ENCODE measurements around the gene ANKRD13D. TPM values are rescaled to one million over a fixed set of nuclear protein-coding genes. Genes with fewer than 3 reads are reported as not detected.
"Not testable (repeated sequence)": the region's sequence is repeated elsewhere in the genome, so short reads cannot be mapped to it uniquely, and the experiment has no call there.

Gene ANKRD13D
- total and polyA plus RNA-seq, 9 donors: 16.2 to 35.5 (median 30.6) TPM

DNA sequence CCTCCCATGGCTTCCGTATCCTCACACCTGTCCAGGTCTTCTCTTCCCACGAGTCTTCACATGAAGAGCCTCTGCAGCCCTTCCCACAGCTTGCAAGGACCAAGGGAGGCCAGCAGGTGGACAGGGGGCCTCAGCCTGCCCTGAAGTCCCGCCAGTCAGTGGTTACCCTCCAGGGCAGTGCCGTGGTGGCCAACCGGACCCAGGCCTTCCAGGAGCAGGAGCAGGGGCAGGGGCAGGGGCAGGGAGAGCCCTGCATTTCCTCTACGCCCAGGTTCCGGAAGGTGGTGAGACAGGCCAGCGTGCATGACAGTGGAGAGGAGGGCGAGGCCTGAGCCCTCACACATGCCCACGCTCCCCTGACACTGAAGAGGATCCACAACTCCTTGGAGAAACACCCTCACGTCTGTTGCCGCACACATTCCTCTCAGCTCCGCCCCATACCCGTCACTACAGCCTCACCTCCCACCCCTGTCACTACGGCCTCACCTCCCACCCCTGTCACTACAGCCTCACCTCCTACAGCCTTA lies 22.5 kb downstream of the ANKRD13D start:
- Histone ChIP-seq H3K27me3 (ENCODE audit: control insufficient read depth, insufficient read depth, low read length) (no peaks in the 10 kb centered on the region), H3K4me3 (ENCODE audit: low read length) (no peak overlapping the region), H3K9me3 (replicated peaks; ENCODE audit: control insufficient read depth, low read depth, low read length) (no peaks in the 10 kb centered on the region), H3K4me1 (ENCODE audit: control insufficient read depth, insufficient read depth, low read length) (peaks cover 6% of the 10 kb centered on the region), H3K36me3 (ENCODE audit: control insufficient read depth, insufficient read depth, low read length) (peaks cover 35% of the 10 kb centered on the region), H3K27ac (ENCODE audit: low read length) (no peak overlapping the region)
- no peak for DNase-seq
- WGBS (ENCODE audit: insufficient coverage): 78% methylated on average over 10 of the region's 15 CpGs

DNA sequence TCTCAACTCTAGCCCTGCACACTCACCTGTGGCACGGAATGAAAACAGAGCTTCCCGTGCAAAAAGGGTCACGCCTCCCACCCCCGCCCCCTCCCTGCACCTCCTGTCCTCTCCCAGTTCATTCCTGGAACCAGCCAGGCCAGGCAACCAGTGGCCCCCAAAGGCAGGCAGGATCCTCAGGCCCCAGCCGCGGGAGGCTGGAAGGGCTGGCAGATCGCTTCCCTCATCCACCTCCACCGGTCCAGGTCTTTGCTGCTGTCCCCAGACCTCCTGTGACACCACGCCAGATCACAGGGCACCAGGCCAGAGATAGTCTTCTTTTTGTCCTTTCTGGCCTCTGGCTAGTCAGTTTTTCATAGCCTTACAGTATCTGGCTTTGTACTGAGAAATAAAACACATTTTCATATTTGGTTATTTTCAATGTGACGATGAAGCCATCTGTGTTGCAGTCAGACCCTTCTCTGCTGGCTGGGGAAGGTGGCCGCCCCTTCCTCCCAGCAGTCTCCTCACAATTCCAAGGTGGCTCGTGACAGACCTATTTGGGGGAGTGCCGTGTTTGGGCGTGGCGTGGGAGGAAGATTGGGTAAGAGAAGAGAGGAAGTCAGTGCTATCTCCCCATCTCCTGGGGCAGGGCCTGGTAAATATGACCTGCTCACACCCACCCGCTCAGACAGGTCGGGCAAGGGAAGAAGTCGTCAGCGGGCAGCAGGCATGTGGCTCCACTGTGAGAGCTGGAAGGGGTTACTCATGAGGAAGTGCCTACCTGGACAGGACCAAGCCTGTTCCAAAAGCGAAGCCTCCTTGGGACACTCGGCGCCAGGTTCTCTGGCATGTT lies 23.3 kb downstream of the ANKRD13D start:
- H3K9me3 ChIP-seq (replicated peaks; ENCODE audit: control insufficient read depth, low read depth, low read length): no peaks in the 10 kb centered on the region
- WGBS (ENCODE audit: insufficient coverage): 75% methylated on average over 15 of the region's 22 CpGs
- DNase-seq: no peak

DNA sequence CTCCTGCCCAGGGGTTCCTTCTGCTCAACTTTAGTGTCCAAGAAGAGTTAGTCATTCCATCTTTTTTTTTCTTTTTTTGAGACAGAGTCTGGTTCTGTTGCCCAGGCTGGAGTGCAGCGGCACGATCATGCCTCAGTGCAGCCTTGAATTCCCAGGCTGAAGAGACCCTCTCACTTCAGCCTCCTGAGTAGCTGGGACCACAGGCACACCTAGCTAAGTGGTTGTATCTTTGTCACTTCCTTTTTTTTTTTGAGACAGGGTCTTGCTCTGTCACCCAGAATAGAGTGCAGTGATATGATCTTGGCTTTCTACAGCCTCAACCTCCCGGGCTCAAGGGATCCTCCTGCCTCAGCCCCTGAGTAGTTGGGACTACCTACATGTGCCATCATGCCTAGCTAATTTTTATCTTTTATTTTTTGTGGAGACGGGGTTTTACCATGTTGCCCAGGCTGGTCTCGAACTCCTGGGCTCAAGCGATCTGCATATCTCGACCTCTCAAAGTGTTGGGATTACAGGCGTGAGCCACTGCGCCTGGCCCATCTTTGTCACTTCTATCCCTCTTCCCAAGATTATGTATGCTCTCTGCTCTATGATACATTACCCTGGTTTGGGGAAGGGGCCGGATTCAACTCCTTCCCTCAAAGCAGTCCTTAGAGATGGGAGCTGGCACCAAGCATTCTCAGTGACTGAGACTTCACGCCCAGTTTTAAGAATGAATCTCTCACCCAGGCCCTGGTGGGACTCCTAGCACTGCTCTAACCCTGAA lies 24.2 kb downstream of the ANKRD13D start:
- Histone ChIP-seq H3K4me1 (ENCODE audit: control insufficient read depth, insufficient read depth, low read length) (peaks cover 5% of the 10 kb centered on the region), H3K36me3 (ENCODE audit: control insufficient read depth, insufficient read depth, low read length) (peaks cover 22% of the 10 kb centered on the region), H3K9me3 (replicated peaks; ENCODE audit: control insufficient read depth, low read depth, low read length) (no peaks in the 10 kb centered on the region), H3K4me3 (ENCODE audit: low read length) (no peak overlapping the region), H3K27me3 (ENCODE audit: control insufficient read depth, insufficient read depth, low read length) (no peaks in the 10 kb centered on the region), H3K27ac (ENCODE audit: low read length) (no peak overlapping the region)
- 89% methylated on average over 9 of the region's 11 CpGs for WGBS (ENCODE audit: insufficient coverage)
- DNase-seq: no peak

More for the DNA sequence above, 23.3 kb downstream of the ANKRD13D start:
- no peaks in the 10 kb centered on the region for H3K27me3 ChIP-seq (ENCODE audit: control insufficient read depth, insufficient read depth, low read length)
- no peak overlapping the region for H3K27ac ChIP-seq (ENCODE audit: low read length)
- H3K4me1 ChIP-seq (ENCODE audit: control insufficient read depth, insufficient read depth, low read length): peaks cover 6% of the 10 kb centered on the region
- H3K36me3 ChIP-seq (ENCODE audit: control insufficient read depth, insufficient read depth, low read length): peaks cover 28% of the 10 kb centered on the region
- no peak overlapping the region for H3K4me3 ChIP-seq (ENCODE audit: low read length)

DNA sequence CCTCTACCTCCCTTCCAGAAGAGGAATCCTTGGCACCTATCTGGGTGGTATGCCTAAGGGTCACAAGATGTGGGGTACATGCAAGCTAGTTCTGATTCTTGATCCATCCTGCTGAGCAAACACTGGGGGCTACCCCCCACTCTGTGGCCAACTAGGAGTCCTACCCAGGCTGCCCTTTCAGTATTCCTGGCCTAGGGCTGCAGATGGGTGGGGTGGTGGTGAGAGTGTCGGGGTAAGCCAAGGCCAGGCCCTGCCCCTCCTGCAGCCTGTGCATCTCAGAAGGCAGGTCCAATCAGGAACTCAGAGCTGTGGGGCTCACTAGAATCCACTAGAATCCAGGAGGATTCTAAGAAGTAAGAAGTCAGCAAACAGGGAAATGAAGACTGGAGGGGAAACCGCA lies 25.1 kb downstream of the ANKRD13D start:
- no peak for DNase-seq
- H3K27me3 ChIP-seq (ENCODE audit: control insufficient read depth, insufficient read depth, low read length): no peaks in the 10 kb centered on the region
- H3K27ac ChIP-seq (ENCODE audit: low read length): no peak overlapping the region
- H3K9me3 ChIP-seq (replicated peaks; ENCODE audit: control insufficient read depth, low read depth, low read length): no peaks in the 10 kb centered on the region
- WGBS (ENCODE audit: insufficient coverage): 82% methylated on average over 2 of the region's 2 CpGs
- peaks cover 7% of the 10 kb centered on the region for H3K4me1 ChIP-seq (ENCODE audit: control insufficient read depth, insufficient read depth, low read length)
- H3K36me3 ChIP-seq (ENCODE audit: control insufficient read depth, insufficient read depth, low read length): peaks cover 16% of the 10 kb centered on the region
- no peak overlapping the region for H3K4me3 ChIP-seq (ENCODE audit: low read length)

DNA sequence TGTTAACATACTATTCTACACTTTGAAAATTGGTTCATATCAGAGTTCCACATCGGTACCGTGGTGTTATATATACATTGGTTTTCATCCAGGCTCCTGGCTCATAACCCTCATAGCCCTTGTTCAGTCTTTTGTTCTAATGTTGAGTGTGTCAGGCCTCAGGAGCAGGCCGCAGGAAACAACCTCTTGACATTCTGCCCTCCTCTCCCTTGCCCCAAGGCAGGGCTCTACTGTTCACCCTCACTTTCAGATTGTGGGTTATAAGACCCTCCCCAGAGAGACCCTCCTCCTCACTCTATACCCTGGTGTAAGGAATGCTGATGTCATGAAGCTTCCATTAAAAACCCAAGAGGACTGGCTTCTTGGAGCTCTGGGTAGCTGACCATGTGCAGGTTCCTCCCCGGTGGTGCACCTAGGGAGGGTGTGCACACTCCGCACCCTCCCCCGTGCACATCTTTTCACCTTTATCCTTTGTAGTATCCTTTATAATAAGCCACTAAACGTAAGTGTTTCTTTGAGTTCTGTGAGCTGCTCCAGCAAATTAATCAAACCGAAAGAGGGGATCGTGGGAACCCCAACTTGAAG lies 26.3 kb downstream of the ANKRD13D start:
- no peak for DNase-seq
- H3K4me1 ChIP-seq (ENCODE audit: control insufficient read depth, insufficient read depth, low read length): peaks cover 7% of the 10 kb centered on the region
- H3K27me3 ChIP-seq (ENCODE audit: control insufficient read depth, insufficient read depth, low read length): no peaks in the 10 kb centered on the region
- H3K4me3 ChIP-seq (ENCODE audit: low read length): no peak overlapping the region
- peaks cover 4% of the 10 kb centered on the region for H3K36me3 ChIP-seq (ENCODE audit: control insufficient read depth, insufficient read depth, low read length)
- no peak overlapping the region for H3K27ac ChIP-seq (ENCODE audit: low read length)
- H3K9me3 ChIP-seq (replicated peaks; ENCODE audit: control insufficient read depth, low read depth, low read length): no peaks in the 10 kb centered on the region
- 92% methylated on average over 2 of the region's 9 CpGs for WGBS (ENCODE audit: insufficient coverage)

DNA sequence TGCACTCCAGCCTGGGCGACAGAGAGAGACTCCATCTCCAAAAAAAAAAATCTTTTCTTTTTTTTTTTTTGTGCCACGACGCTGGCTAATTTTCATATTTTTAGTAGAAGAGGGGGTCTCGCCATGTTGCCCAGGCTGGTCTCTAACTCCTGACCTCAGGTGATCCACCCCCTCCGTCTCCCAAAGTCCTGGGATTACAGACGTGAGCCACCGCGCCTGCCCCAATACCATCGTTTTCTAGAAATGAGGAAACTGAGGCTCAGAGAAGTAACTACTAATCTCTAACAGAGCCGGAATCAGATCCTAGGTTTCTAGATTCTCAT lies 27.7 kb downstream of the ANKRD13D start:
- 0% methylated on average over 1 of the region's 10 CpGs for whole genome bisulfite sequencing (ENCODE audit: insufficient coverage)
- no peaks in the 10 kb centered on the region for H3K27me3 ChIP-seq (ENCODE audit: control insufficient read depth, insufficient read depth, low read length)

DNA sequence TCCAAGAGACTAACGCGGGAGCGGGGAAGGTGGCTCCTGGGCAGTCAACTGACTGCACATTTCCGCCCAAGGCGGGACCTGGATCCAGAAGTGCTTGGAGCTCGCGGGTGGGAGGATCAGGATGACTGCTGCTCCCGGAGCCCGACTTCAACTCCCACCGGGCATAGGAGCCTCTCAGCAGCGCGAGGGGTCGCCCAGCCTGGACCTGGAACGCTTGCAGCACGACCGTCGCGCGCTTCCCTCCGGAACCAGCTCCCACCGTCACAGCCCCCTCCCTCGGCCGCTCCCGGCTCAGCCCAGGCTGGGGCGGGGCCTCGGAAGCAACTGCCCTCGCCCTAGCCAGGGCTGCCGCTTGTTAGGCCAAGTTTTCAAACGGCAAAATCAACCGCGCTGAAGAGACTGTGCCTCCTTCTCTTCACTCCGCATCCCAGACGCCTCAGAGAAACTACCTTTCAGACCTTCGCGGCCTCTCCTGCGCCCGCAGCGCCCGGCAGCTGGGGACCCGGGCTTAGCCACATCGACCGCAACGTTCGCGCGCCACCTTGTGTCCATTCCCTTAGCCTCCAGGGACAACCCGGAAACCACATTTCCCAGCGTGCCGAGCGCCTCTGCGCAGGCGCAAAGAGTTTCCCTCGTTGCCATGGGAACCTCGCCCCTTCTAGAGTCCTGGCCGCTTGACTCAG lies 28.2 kb downstream of the ANKRD13D start:
- peaks cover 7% of the 10 kb centered on the region for H3K4me1 ChIP-seq (ENCODE audit: control insufficient read depth, insufficient read depth, low read length)
- under 1% methylated on average over 53 of the region's 55 CpGs for WGBS (ENCODE audit: insufficient coverage)
- H3K27ac ChIP-seq (ENCODE audit: low read length): peak overlapping the region; percentile 97
- peak; percentile 98 for DNase-seq
- H3K4me3 ChIP-seq (ENCODE audit: low read length): peak overlapping the region; percentile 92
- H3K27me3 ChIP-seq (ENCODE audit: control insufficient read depth, insufficient read depth, low read length): no peaks in the 10 kb centered on the region
- no peaks in the 10 kb centered on the region for H3K36me3 ChIP-seq (ENCODE audit: control insufficient read depth, insufficient read depth, low read length)
- no peaks in the 10 kb centered on the region for H3K9me3 ChIP-seq (replicated peaks; ENCODE audit: control insufficient read depth, low read depth, low read length)

More for the DNA sequence above, 27.7 kb downstream of the ANKRD13D start:
- Histone ChIP-seq H3K27ac (ENCODE audit: low read length) (peak overlapping the region; percentile 97), H3K9me3 (replicated peaks; ENCODE audit: control insufficient read depth, low read depth, low read length) (no peaks in the 10 kb centered on the region), H3K36me3 (ENCODE audit: control insufficient read depth, insufficient read depth, low read length) (no peaks in the 10 kb centered on the region), H3K4me1 (ENCODE audit: control insufficient read depth, insufficient read depth, low read length) (peaks cover 7% of the 10 kb centered on the region), H3K4me3 (ENCODE audit: low read length) (peak overlapping the region; percentile 92)
- no peak for DNase-seq

DNA sequence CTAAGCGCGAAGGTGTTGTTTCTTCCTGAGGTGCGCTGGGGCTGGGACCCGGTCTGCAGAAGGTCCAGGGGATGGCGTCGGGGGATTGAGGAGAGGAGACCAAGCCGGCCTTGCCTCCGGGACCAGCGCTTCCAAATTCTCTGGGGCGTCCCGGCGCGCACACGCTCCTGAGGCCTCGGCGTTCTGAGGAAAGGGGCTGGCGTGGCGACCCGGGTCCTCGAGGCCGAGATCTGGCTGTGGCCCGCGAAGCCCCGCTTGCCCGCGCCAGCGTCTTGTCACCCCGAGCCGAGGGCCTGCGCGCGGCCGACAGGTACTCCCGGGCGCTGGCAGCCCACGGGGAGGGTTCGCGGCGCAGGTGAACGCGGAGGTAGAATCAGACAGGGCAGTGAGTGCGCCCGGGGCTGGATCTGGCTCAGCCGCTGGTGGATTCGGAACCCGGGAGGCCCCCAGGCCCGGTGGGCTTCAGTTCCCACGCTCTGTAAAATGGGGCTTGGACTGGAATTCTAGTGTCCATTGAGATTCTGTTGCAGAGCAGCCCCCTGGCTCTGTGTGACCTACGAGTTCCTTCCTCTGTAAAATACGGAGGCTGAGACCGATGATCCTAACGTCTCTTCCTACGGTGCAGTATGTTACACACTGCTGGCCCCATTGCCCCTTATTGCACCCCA lies 28.9 kb downstream of the ANKRD13D start:
- Histone ChIP-seq H3K36me3 (ENCODE audit: control insufficient read depth, insufficient read depth, low read length) (no peaks in the 10 kb centered on the region), H3K27me3 (ENCODE audit: control insufficient read depth, insufficient read depth, low read length) (no peaks in the 10 kb centered on the region), H3K4me3 (ENCODE audit: low read length) (peak overlapping the region; percentile 92), H3K9me3 (replicated peaks; ENCODE audit: control insufficient read depth, low read depth, low read length) (no peaks in the 10 kb centered on the region), H3K4me1 (ENCODE audit: control insufficient read depth, insufficient read depth, low read length) (peaks cover 7% of the 10 kb centered on the region), H3K27ac (ENCODE audit: low read length) (peak overlapping the region; percentile 97)
- under 1% methylated on average over 47 of the region's 53 CpGs for WGBS (ENCODE audit: insufficient coverage)
- no peak for DNase-seq

DNA sequence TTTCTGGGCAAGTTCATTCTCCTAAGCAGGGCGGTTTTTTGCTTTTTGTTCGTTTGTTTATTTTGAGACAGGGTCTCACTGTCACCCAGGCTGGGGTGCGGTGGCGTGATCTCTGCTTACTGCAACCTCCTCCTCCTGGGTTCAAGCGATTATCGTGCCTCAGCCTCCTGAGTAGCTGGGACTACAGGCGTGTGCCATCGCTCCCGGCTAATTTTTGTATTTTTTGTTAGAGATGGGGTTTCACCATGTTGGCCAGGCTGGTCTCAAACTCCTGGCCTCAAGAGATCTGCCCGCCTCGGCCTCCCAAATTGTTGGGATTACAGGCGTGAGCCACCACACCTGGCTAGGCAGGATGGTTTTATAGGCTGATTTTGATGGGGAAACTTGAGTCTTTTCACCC lies 29.8 kb downstream of the ANKRD13D start:
- H3K9me3 ChIP-seq (replicated peaks; ENCODE audit: control insufficient read depth, low read depth, low read length); H3K4me3 ChIP-seq (ENCODE audit: low read length); DNase-seq; H3K27me3 ChIP-seq (ENCODE audit: control insufficient read depth, insufficient read depth, low read length); H3K27ac ChIP-seq (ENCODE audit: low read length); H3K36me3 ChIP-seq (ENCODE audit: control insufficient read depth, insufficient read depth, low read length); H3K4me1 ChIP-seq (ENCODE audit: control insufficient read depth, insufficient read depth, low read length): not testable (repeated sequence)
- WGBS (ENCODE audit: insufficient coverage): 78% methylated on average over 6 of the region's 12 CpGs
